Measurements from ENCODE around the gene DYNLT4. TPM values are rescaled to one million over a fixed set of nuclear protein-coding genes. Genes with fewer than 3 reads are reported as not detected.
A peak's percentile ranks its signal among the peaks of the same experiment; 100 is the strongest.

Gene DYNLT4
- total RNA-seq (2022) (0.66 and 0.69 TPM in 2 replicates), Bru-seq, nascent RNA (percentile 31 among the genes with signal in this experiment), BruChase-seq, experiment 1, labeled RNA remaining after a 6-hour chase (percentile 44 among the genes with signal in this experiment), BruChase-seq, experiment 2, labeled RNA remaining after a 2-hour chase (percentile 17 among the genes with signal in this experiment)
- long read RNA-seq = 0 reads

- Mint-ChIP-seq H3K36me3 (ENCODE audit: insufficient read depth, unreplicated experiment) (peaks cover 66% of the 10 kb centered on the region), H3K4me1 (ENCODE audit: low read depth, unreplicated experiment) (peaks cover 49% of the 10 kb centered on the region), H3K27ac (ENCODE audit: unreplicated experiment) (peak within 1 kb of the TSS; percentile 97), H3K9me3 (ENCODE audit: low read depth, unreplicated experiment) (no peaks in the 10 kb centered on the region), H3K4me3 (ENCODE audit: low read depth, unreplicated experiment) (peak within 1 kb of the TSS; percentile 51), H3K27me3 (ENCODE audit: unreplicated experiment) (no peaks in the 10 kb centered on the region)
- TF ChIP-seq CTCF (IDR thresholded peaks at IDR 0.05; ENCODE audit: unreplicated experiment) = no peak
- no peak for DNase-seq
- BruUV-seq (replicated peaks) = TSS peak; percentile 89
- intact Hi-C loops (cut with micrococcal nuclease; ENCODE audit: unreplicated experiment) = no loop called here
- CTCF ChIA-PET = interaction anchor here (0.6 kb wide), 2 partner anchors 106 to 139 kb away, joined by 5 to 6 read pairs; no protein-coding TSS in a partner anchor
Observed at GRCh38 chr1:44806704-44807363, at the start of gene DYNLT4. TSS of gene DYNLT4 (minus strand) at chr1:44807351. CDS start at chr1:44806668, 683 bp downstream.

- DNase-seq = no peak
- H3K4me1 Mint-ChIP-seq (ENCODE audit: low read depth, unreplicated experiment) = no peaks in the 10 kb centered on the region
- H3K27ac Mint-ChIP-seq (ENCODE audit: unreplicated experiment) = no peak overlapping the region
- H3K9me3 Mint-ChIP-seq (ENCODE audit: low read depth, unreplicated experiment) = no peaks in the 10 kb centered on the region
- H3K27me3 Mint-ChIP-seq (ENCODE audit: unreplicated experiment) = no peaks in the 10 kb centered on the region
- TF ChIP-seq CTCF (IDR thresholded peaks at IDR 0.05; ENCODE audit: unreplicated experiment) = no peak
- H3K36me3 Mint-ChIP-seq (ENCODE audit: insufficient read depth, unreplicated experiment) = peaks cover 5% of the 10 kb centered on the region
- intact Hi-C loops (cut with micrococcal nuclease; ENCODE audit: unreplicated experiment) = no loop called here
- CTCF ChIA-PET = interaction anchor here (0.8 to 1.1 kb wide), 2 partner anchors 10 to 182 kb away, joined by 3 to 8 read pairs; partner anchors contain the start of gene TMEM53
- BruUV-seq (replicated peaks) = no TSS peak
- H3K4me3 Mint-ChIP-seq (ENCODE audit: low read depth, unreplicated experiment) = no peak overlapping the region
Observed at GRCh38 chr1:44855742-44856141, 48.6 kb upstream of the DYNLT4 start.

GRCh38 chr1:44854970-44855369 is 47.8 kb upstream of the DYNLT4 start:
- Mint-ChIP-seq H3K27ac (ENCODE audit: unreplicated experiment) (no peak overlapping the region), H3K27me3 (ENCODE audit: unreplicated experiment) (no peaks in the 10 kb centered on the region), H3K4me3 (ENCODE audit: low read depth, unreplicated experiment) (no peak overlapping the region), H3K9me3 (ENCODE audit: low read depth, unreplicated experiment) (no peaks in the 10 kb centered on the region), H3K36me3 (ENCODE audit: insufficient read depth, unreplicated experiment) (peaks cover 5% of the 10 kb centered on the region), H3K4me1 (ENCODE audit: low read depth, unreplicated experiment) (no peaks in the 10 kb centered on the region)
- no peak for TF ChIP-seq CTCF (IDR thresholded peaks at IDR 0.05; ENCODE audit: unreplicated experiment)
- CTCF ChIA-PET = interaction anchor here (0.7 to 1.1 kb wide), 3 partner anchors 181 to 1119 kb away, joined by 3 to 5 read pairs (median 3); partner anchors contain the start of gene TMEM53
- no peak for DNase-seq
- no TSS peak for BruUV-seq (replicated peaks)
- intact Hi-C loops (cut with micrococcal nuclease; ENCODE audit: unreplicated experiment) = no loop called here

- no peak overlapping the region for H3K4me3 Mint-ChIP-seq (ENCODE audit: low read depth, unreplicated experiment)
- H3K36me3 Mint-ChIP-seq (ENCODE audit: insufficient read depth, unreplicated experiment) = peaks cover 5% of the 10 kb centered on the region
- DNase-seq = no peak
- H3K27ac Mint-ChIP-seq (ENCODE audit: unreplicated experiment) = no peak overlapping the region
- no TSS peak for BruUV-seq (replicated peaks)
- H3K4me1 Mint-ChIP-seq (ENCODE audit: low read depth, unreplicated experiment) = peaks cover 17% of the 10 kb centered on the region
- H3K27me3 Mint-ChIP-seq (ENCODE audit: unreplicated experiment) = no peaks in the 10 kb centered on the region
- no peaks in the 10 kb centered on the region for H3K9me3 Mint-ChIP-seq (ENCODE audit: low read depth, unreplicated experiment)
- intact Hi-C loops (cut with micrococcal nuclease; ENCODE audit: unreplicated experiment) = no loop called here
- CTCF ChIA-PET = interaction anchor here (0.7 kb wide), 1 partner anchor 50 kb away, joined by 3 read pairs; no protein-coding TSS in a partner anchor
- no peak for TF ChIP-seq CTCF (IDR thresholded peaks at IDR 0.05; ENCODE audit: unreplicated experiment)
Observed at GRCh38 chr1:44853201-44853600, 46.0 kb upstream of the DYNLT4 start.
